OCI-LY1 (cell line): ENCODE results near the gene SERPINE1.

Experiments
- H2AFZ ChIP-seq: fragments of 200-600 bp; sonication (generic), shearing (Covaris generic); 2 replicates; pipeline ENCODE4 v1.6.0; 2014; ENCODE audit warnings: antibody characterized with exemption, mild to moderate bottlenecking, low read length
- H3F3A ChIP-seq: fragments of 200-600 bp; sonication (generic), shearing (Covaris generic); 2 replicates; pipeline ENCODE4 v1.6.0; 2014; ENCODE audit warnings: mild to moderate bottlenecking, antibody characterized with exemption, low read length, moderate library complexity; ENCODE audit not compliant: insufficient read depth
- H3K27ac ChIP-seq: fragments of 200-600 bp; sonication (generic); 2 replicates; pipeline ENCODE4 v1.5.1; 2014; ENCODE audit warnings: low read length, mixed run types, mild to moderate bottlenecking, low read depth; ENCODE audit not compliant: poor library complexity, severe bottlenecking
- H3K27me3 ChIP-seq: fragments of 200-600 bp; sonication (generic); 2 replicates; pipeline ENCODE4 v1.6.0; 2014; ENCODE audit warnings: antibody characterized with exemption, mild to moderate bottlenecking, low read length, moderate library complexity; ENCODE audit not compliant: insufficient read depth
- H3K36me3 ChIP-seq: fragments of 200-600 bp; sonication (generic); 2 replicates; pipeline ENCODE4 v1.6.1; 2014; ENCODE audit warnings: mild to moderate bottlenecking, antibody characterized with exemption, low read length, moderate library complexity, mixed read lengths; ENCODE audit not compliant: insufficient read depth
- H3K4me1 ChIP-seq: fragments of 200-600 bp; sonication (generic); 2 replicates; pipeline ENCODE4 v1.5.1; 2014; ENCODE audit warnings: mild to moderate bottlenecking, low read length, moderate library complexity; ENCODE audit not compliant: insufficient read depth, severe bottlenecking
- H3K4me2 ChIP-seq: fragments of 200-600 bp; sonication (generic), shearing (Covaris generic); 2 replicates; pipeline ENCODE4 v1.6.1; 2014; ENCODE audit warnings: low read length
- H3K4me3 ChIP-seq: fragments of 200-600 bp; sonication (generic); 2 replicates; pipeline ENCODE4 v1.5.1; 2014; ENCODE audit warnings: low read length, low read depth, mild to moderate bottlenecking, mixed read lengths; ENCODE audit not compliant: poor library complexity, severe bottlenecking
- H3K79me2 ChIP-seq: fragments of 200-600 bp; shearing (Covaris generic); 2 replicates; pipeline ENCODE4 v1.6.1; 2016; ENCODE audit warnings: mixed run types, low read length, mixed read lengths; ENCODE audit not compliant: insufficient read depth
- H3K9ac ChIP-seq: fragments of 200-600 bp; sonication (generic), shearing (Covaris generic); 2 replicates; pipeline ENCODE4 v1.6.1; 2014; ENCODE audit warnings: mild to moderate bottlenecking, low read length, mixed read lengths
- H3K9me2 ChIP-seq: fragments of 200-600 bp; sonication (generic), shearing (Covaris generic); 2 replicates; pipeline ENCODE4 v1.6.1; 2014; ENCODE audit warnings: low read depth, mild to moderate bottlenecking, low read length, mixed read lengths
- H3K9me3 ChIP-seq: fragments of 200-600 bp; shearing (Covaris generic); 2 replicates; pipeline ENCODE4 v1.6.1; 2014; ENCODE audit warnings: low read length, mixed read lengths
- H4K20me1 ChIP-seq: fragments of 200-600 bp; sonication (generic), shearing (Covaris generic); 2 replicates; pipeline ENCODE4 v1.6.0; 2016; ENCODE audit warnings: mild to moderate bottlenecking, low read length; ENCODE audit not compliant: insufficient read depth
- EZH2 ChIP-seq: fragments of 200-600 bp; sonication (generic), shearing (Covaris generic); IDR thresholded peaks from 2 replicates; pipeline ENCODE4 v1.8.0; 2017; ENCODE audit warnings: borderline replicate concordance, mixed run types, mild to moderate bottlenecking, antibody characterized with exemption, low read length, moderate library complexity, mixed read lengths
- TF ChIP-seq, protein P1 (sequence below): fragments of 200-600 bp; sonication (generic), shearing (Covaris generic); IDR thresholded peaks from 2 replicates; pipeline ENCODE4 v1.5.1; 2017; ENCODE audit warnings: mild to moderate bottlenecking, antibody characterized with exemption, low read length, moderate library complexity, mixed read lengths

SERPINE1 gene

DNA sequence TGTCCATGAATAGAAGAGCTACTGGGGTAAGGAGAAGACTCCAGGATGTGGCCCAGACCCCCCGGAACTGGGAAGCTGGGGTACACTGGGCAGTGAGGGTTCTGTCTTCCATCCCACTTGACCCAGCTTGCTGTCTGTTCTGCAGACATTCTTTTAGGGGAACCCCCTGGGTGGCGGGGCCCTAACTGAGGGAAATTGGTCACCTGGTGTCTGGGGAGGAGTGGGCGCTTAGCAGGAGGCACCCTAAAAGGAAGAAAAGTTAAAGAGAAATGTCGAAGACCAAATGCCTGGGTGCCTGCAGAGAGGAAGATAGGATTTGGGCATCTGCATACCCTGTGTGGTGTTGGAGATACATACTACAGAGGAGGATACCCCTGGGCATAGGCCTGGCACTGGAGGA lies 28.4 kb downstream of the SERPINE1 start:
- Histone ChIP-seq H3K27ac (peak overlapping the region; percentile 6), H3K27me3 (no peaks in the 10 kb centered on the region), H3K4me1 (peaks cover 26% of the 10 kb centered on the region), H3K4me2 (peak overlapping the region; percentile 84), H3K9me3 (no peaks in the 10 kb centered on the region), H4K20me1 (no peaks in the 10 kb centered on the region), H3K36me3 (peaks cover 17% of the 10 kb centered on the region; the same call in 1 of the 2 replicates), H3K9me2 (no peaks in the 10 kb centered on the region), H2AFZ (no peak overlapping the region), H3F3A (no peaks in the 10 kb centered on the region), H3K9ac (peak overlapping the region; percentile 77), H3K4me3 (peak overlapping the region; percentile 79), H3K79me2 (0 out of 2 replicates have a peak, but pooled peaks cover 4% of the 10 kb centered on the region)
- TF ChIP-seq EZH2, result no peak
- TF ChIP-seq, protein P1, sequence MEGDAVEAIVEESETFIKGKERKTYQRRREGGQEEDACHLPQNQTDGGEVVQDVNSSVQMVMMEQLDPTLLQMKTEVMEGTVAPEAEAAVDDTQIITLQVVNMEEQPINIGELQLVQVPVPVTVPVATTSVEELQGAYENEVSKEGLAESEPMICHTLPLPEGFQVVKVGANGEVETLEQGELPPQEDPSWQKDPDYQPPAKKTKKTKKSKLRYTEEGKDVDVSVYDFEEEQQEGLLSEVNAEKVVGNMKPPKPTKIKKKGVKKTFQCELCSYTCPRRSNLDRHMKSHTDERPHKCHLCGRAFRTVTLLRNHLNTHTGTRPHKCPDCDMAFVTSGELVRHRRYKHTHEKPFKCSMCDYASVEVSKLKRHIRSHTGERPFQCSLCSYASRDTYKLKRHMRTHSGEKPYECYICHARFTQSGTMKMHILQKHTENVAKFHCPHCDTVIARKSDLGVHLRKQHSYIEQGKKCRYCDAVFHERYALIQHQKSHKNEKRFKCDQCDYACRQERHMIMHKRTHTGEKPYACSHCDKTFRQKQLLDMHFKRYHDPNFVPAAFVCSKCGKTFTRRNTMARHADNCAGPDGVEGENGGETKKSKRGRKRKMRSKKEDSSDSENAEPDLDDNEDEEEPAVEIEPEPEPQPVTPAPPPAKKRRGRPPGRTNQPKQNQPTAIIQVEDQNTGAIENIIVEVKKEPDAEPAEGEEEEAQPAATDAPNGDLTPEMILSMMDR, result no peak

DNA sequence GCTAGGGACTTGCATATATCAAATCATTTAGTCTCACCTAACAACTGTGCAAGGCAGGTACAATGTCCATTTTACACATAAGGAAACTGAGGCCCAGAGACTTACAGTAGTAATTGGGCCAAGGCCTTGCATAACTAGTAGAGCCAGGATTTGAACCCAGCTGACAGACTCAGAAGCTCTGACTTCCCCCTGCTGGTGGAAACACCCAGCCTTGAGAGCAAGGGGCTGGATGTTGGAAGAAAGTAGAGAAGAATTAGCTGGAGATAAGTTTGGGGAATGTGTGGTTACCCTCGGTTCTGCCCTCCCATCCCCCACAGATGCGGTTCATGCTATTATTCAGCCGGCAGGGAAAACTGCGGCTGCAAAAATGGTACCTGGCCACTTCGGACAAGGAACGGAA lies 29.4 kb downstream of the SERPINE1 start:
- Histone ChIP-seq H3K27me3 (no peaks in the 10 kb centered on the region), H4K20me1 (no peaks in the 10 kb centered on the region), H3K9ac (no peak overlapping the region), H3K36me3 (peaks cover 17% of the 10 kb centered on the region; the same call in 1 of the 2 replicates), H2AFZ (no peak overlapping the region), H3F3A (no peaks in the 10 kb centered on the region), H3K4me3 (no peak overlapping the region), H3K9me3 (no peaks in the 10 kb centered on the region), H3K9me2 (no peaks in the 10 kb centered on the region), H3K4me1 (peaks cover 26% of the 10 kb centered on the region), H3K79me2 (0 out of 2 replicates have a peak, but pooled peaks cover 4% of the 10 kb centered on the region), H3K27ac (peak overlapping the region; percentile 64), H3K4me2 (peak overlapping the region; percentile 7; the same call in 1 of the 2 replicates)
- TF ChIP-seq, protein P1, result peak; percentile 29; the same call in 1 of the 2 replicates
- TF ChIP-seq EZH2, result no peak

DNA sequence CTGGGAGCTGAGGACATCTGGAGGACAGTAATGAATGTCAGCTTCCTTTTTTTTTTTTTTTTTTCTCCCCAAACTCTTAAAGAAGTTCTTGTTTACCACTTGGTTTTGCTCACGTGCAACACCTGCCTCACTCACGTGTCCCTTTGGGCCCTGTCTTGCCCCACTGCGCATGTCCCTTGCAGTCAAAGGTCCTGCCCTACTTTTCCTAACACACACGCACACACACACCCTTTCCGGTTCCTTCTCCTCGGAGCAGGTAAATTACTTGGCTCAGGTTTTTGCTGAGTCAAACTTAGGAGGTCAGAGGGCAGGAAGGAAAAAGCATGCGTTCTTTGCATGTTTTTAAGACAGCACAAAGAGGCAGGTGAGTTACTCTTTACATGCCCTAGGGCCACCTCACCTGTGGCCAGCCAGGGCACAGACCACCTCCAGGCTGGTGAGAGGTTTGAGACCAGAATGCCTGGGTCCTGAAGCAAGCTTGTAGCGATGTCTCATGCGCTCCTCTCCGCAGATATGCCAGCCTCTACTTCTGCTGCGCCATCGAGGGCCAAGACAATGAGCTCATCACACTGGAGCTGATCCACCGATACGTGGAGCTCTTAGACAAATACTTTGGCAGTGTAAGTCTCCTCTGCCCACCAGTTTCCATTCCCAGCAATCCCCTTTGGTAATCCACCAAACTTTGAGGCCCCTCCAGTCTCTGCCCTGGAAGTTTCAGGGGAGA lies 30.1 kb downstream of the SERPINE1 start:
- Histone ChIP-seq H3K4me2 (peak overlapping the region; percentile 19; the same call in 1 of the 2 replicates), H4K20me1 (no peaks in the 10 kb centered on the region), H3K4me1 (peaks cover 26% of the 10 kb centered on the region), H3K36me3 (peaks cover 17% of the 10 kb centered on the region; the same call in 1 of the 2 replicates), H3K79me2 (0 out of 2 replicates have a peak, but pooled peaks cover 4% of the 10 kb centered on the region), H2AFZ (no peak overlapping the region), H3K27me3 (no peaks in the 10 kb centered on the region), H3K9ac (no peak overlapping the region), H3K9me3 (no peaks in the 10 kb centered on the region), H3K4me3 (no peak overlapping the region), H3K9me2 (no peaks in the 10 kb centered on the region), H3K27ac (peak overlapping the region; percentile 64), H3F3A (no peaks in the 10 kb centered on the region; the same call in 1 of the 2 replicates)
- TF ChIP-seq, protein P1, result no peak
- no peak for TF ChIP-seq EZH2
